Muscle of leg (tissue), 11 donors: ENCODE measurements around the gene CAPN2. TPM values are rescaled to one million over a fixed set of nuclear protein-coding genes. Genes with fewer than 3 reads are reported as not detected.

Experiments
- DNase-seq: peaks from one replicate; pipeline ENCODE4 v3.0.0; 2013
- H3K27ac ChIP-seq: one replicate; pipeline ENCODE4 v1.5.1; 2013; ENCODE audit warnings: mild to moderate bottlenecking, low read length, control low read depth
- H3K27me3 ChIP-seq: one replicate; pipeline ENCODE4 v1.6.1; 2013; ENCODE audit warnings: low read length; ENCODE audit not compliant: control insufficient read depth, insufficient read depth
- H3K36me3 ChIP-seq: one replicate; pipeline ENCODE4 v1.6.1; 2013; ENCODE audit warnings: low read length; ENCODE audit not compliant: control insufficient read depth, insufficient read depth
- H3K4me1 ChIP-seq: one replicate; pipeline ENCODE4 v1.6.1; 2013; ENCODE audit warnings: low read length; ENCODE audit not compliant: control insufficient read depth, insufficient read depth
- H3K4me3 ChIP-seq: one replicate; pipeline ENCODE4 v1.5.1; 2013; ENCODE audit warnings: low read length, control low read depth
- H3K9me3 ChIP-seq: replicated peaks from 2 replicates; pipeline ENCODE4 v1.6.1; 2013; ENCODE audit warnings: low read depth, low read length; ENCODE audit not compliant: control insufficient read depth
- WGBS: methylation state at CpG from one replicate; pipeline ENCODE4 v1.1.5; 2013; ENCODE audit warnings: missing lambda C conversion rate; ENCODE audit not compliant: insufficient coverage; 5-methylcytosine and 5-hydroxymethylcytosine counted together
- polyA plus RNA-seq, 8 donors: library from polyadenylated mRNA; unstranded; fragments of 120-200 nt; gene quantifications; one replicate each; pipeline versions ENCODE4 v1.2.1 to v1.2.3, GENCODE V29; 2013; ENCODE audit warnings: inconsistent platforms in 1 of 8, low replicate concordance in 1 of 8; ENCODE audit not compliant: insufficient read length in 8 of 8, insufficient read depth in 1 of 8
- total RNA-seq: library from RNA; stranded (reverse); fragments of 120-200 nt; gene quantifications from one replicate; pipeline ENCODE4 v1.2.4, GENCODE V29; 2013

CAPN2 gene
- total and polyA plus RNA-seq, 9 donors, result 82.6 to 130 (median 99.1) TPM

- Histone ChIP-seq H3K27ac (no peak overlapping the region), H3K4me1 (peaks cover 25% of the 10 kb centered on the region), H3K36me3 (peaks cover 85% of the 10 kb centered on the region), H3K9me3 (no peaks in the 10 kb centered on the region), H3K27me3 (no peaks in the 10 kb centered on the region), H3K4me3 (no peak overlapping the region)
- 63% methylated on average over 9 of the region's 13 CpGs for WGBS
- no peak for DNase-seq
Observed at GRCh38 chr1:223750730-223751570, 38.6 kb downstream of the CAPN2 start.

DNA sequence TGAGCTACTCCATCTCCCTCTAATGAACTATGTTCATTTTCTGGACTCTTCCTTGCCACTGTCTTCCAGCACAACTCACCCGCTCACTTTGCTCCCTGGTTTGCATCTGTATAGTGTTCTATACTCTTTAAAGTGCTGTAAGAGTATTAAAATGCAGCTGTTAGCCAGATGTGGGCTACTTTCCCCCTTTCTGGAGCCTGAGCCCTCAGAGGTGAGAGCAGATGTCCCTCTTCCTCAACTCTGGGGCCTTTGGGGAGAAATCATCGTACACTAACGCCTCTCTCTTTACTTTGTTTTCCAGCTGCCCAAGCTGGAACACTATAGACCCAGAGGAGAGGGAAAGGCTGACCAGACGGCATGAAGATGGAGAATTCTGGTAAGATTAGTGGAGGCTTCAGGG is 39.4 kb downstream of the CAPN2 start:
- peak; percentile 85 for DNase-seq
- Histone ChIP-seq H3K36me3 (peaks cover 89% of the 10 kb centered on the region), H3K4me1 (peaks cover 25% of the 10 kb centered on the region), H3K4me3 (no peak overlapping the region), H3K27ac (no peak overlapping the region), H3K9me3 (no peaks in the 10 kb centered on the region), H3K27me3 (no peaks in the 10 kb centered on the region)
- no CpG with 5 or more reads among the region's 4 CpGs for WGBS

DNA sequence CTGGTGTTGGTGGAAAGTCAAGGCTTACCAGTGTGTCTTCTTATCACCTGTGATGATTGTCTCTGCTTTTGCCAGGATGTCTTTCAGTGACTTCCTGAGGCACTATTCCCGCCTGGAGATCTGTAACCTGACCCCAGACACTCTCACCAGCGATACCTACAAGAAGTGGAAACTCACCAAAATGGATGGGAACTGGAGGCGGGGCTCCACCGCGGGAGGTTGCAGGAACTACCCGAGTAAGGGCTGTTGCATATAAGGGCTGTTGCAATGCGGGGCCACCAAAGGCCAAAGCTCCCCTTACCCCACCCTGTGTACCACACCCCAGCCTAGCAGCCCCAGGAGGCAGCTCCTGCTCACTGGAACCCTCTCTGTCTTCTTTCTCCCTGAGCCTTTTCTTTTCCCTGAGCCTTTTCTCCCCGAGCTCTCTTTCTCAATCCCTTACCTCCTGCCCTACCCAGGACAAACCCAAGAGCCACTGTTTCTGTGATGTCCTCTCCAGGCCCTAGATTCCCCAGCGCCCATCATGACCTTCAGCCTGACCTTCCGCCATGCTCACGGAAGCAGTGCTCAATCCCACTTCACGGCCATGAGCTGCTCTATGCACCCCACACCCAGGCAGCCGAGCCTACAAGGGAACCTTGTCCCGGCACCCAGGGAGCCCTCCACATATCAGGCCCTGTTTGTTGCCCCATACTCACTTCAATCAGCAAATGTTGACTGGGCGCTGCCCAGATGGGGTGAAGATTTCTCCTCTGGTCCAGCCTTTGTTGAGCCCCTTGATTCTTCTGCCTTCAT is 40.6 kb downstream of the CAPN2 start:
- Histone ChIP-seq H3K27me3 (no peaks in the 10 kb centered on the region), H3K9me3 (no peaks in the 10 kb centered on the region), H3K27ac (no peak overlapping the region), H3K4me3 (no peak overlapping the region), H3K4me1 (peaks cover 23% of the 10 kb centered on the region), H3K36me3 (peaks cover 87% of the 10 kb centered on the region)
- 90% methylated on average over 10 of the region's 15 CpGs for WGBS
- no peak for DNase-seq

DNA sequence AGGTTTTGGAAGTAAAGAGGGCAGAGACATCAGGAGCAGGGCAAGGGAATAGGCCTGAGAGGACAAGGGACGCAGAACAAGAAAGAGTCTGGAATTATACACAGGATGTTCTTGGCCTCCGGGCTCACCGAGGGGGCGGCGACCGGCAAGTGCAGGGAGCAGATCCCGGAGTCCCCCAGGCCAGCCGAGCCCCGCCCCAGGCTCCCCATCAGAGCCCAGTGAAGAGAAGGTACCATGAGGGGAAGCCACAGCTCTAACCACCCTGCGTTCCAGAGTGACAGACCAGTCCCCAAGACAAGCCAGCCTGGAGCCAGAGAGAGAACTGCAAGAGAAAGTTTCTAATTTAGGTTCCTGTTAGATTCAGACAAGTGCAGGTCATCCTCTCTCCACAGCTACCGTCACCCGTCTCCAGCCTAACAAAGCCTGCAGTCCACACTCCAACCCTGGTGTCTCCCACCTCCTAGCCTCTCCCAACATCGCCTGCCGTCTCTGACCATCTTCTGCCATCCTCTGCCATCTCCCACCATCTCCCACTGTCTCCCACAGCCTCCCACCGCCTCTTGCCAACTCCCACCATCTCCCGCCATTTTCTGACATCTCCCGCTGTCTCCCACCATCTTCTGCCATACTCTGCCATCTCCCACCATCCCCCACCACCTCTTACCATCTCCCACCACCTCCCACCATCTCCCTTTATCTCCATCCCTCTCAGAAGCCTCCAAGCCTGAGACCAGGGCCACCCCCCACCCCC is 42.5 kb downstream of the CAPN2 start:
- H3K9me3 ChIP-seq, result no peaks in the 10 kb centered on the region
- DNase-seq, result no peak
- no peaks in the 10 kb centered on the region for H3K27me3 ChIP-seq
- peaks cover 92% of the 10 kb centered on the region for H3K36me3 ChIP-seq
- H3K4me1 ChIP-seq, result peaks cover 11% of the 10 kb centered on the region
- no peak overlapping the region for H3K27ac ChIP-seq
- no peak overlapping the region for H3K4me3 ChIP-seq
- 86% methylated on average over 17 of the region's 17 CpGs for WGBS

DNA sequence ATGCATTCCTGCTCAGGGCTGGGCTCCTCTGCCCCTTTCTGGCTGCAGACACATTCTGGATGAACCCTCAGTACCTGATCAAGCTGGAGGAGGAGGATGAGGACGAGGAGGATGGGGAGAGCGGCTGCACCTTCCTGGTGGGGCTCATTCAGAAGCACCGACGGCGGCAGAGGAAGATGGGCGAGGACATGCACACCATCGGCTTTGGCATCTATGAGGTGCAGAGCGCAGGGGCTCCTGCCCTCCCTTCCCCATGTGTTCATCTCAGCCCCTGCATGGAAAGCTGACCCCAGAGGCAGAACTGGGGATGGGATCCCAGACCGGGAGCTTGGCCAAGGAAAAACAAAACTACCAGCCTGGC is 43.1 kb downstream of the CAPN2 start:
- Histone ChIP-seq H3K4me3 (no peak overlapping the region), H3K9me3 (no peaks in the 10 kb centered on the region), H3K27ac (no peak overlapping the region), H3K27me3 (no peaks in the 10 kb centered on the region), H3K4me1 (peaks cover 11% of the 10 kb centered on the region), H3K36me3 (peaks cover 93% of the 10 kb centered on the region)
- DNase-seq, result no peak
- 87% methylated on average over 5 of the region's 9 CpGs for WGBS

- H3K4me3 ChIP-seq, result no peak overlapping the region
- WGBS, result 74% methylated on average over 7 of the region's 13 CpGs
- H3K27me3 ChIP-seq, result no peaks in the 10 kb centered on the region
- H3K4me1 ChIP-seq, result peaks cover 5% of the 10 kb centered on the region
- DNase-seq, result no peak
- H3K36me3 ChIP-seq, result peaks cover 93% of the 10 kb centered on the region
- H3K27ac ChIP-seq, result no peak overlapping the region
- no peaks in the 10 kb centered on the region for H3K9me3 ChIP-seq
Observed at GRCh38 chr1:223755992-223756775, 43.8 kb downstream of the CAPN2 start.

DNA sequence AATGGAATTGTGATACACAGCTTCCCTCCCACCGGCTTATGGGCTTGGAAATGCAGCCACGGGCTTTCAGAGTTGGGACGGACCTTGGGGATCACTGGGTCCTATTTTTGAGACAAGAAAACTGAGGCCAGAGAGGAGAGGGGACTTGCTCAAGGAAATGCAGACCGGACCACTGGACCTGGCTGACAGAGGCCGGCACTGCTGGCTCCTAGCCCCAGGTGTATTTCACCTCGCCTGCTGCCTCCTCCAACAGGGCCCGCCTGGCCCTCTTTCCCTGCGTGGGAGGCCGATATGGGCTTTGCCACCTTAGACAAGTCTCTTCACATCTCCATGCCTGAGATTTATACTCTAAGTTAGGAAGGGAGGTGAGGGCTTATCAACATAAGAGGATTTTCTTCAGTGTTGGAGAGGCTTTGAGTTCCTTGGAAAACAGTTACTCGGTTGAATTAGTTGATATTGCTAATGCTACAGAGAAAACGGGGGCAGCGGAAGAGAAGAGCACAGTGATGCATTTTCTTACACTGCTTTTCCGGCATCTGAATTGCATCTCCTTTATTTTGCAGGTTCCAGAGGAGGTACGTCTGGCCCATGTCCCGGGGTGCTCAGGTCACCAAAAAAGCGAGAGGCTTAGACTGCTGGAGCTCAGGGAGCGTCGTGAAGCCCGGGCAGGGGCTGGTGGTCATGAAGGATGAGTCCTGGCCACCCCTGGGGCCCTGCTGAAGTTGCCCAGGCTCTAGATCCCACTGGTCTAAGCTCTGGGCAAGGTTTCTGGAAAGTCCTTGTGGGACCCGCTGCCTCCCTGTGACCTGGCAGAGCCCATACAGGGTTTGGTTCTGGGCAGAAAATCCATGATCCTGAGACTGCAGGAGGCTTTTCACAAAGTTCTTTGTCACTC is 44.7 kb downstream of the CAPN2 start:
- no peak for DNase-seq
- Histone ChIP-seq H3K9me3 (no peaks in the 10 kb centered on the region), H3K36me3 (peaks cover 91% of the 10 kb centered on the region), H3K4me3 (no peak overlapping the region), H3K4me1 (no peaks in the 10 kb centered on the region), H3K27me3 (no peaks in the 10 kb centered on the region), H3K27ac (no peak overlapping the region)
- 89% methylated on average over 14 of the region's 20 CpGs for WGBS

DNA sequence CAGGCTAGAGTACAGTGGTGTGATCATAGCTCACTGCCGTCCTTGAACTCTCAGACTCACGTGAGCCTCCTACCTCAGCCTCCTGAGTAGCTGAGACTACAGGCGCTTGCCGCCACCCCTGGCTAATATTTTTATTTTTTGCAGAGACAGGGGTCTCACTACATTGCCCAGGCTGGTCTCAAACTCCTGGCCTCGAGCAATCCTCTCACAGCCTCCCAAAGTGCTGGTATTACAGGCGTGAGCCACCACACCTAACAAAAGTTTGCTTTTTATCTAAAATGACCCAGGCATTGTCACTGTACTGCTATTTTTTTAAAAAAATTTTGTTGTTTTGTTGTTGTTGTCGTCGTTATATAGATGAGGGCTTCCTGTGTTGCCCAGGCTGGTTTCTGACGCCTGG is 46.4 kb downstream of the CAPN2 start:
- no peak overlapping the region for H3K27ac ChIP-seq
- H3K4me1 ChIP-seq, result peaks cover under 1% of the 10 kb centered on the region
- 100% methylated on average over 1 of the region's 9 CpGs for WGBS
- H3K36me3 ChIP-seq, result peaks cover 89% of the 10 kb centered on the region
- H3K4me3 ChIP-seq, result no peak overlapping the region
- no peaks in the 10 kb centered on the region for H3K9me3 ChIP-seq
- H3K27me3 ChIP-seq, result no peaks in the 10 kb centered on the region
- DNase-seq, result no peak

- H3K4me3 ChIP-seq, result no peak overlapping the region
- peaks cover 88% of the 10 kb centered on the region for H3K36me3 ChIP-seq
- no peak for DNase-seq
- 72% methylated on average over 10 of the region's 13 CpGs for WGBS
- no peak overlapping the region for H3K27ac ChIP-seq
- H3K9me3 ChIP-seq, result no peaks in the 10 kb centered on the region
- H3K27me3 ChIP-seq, result no peaks in the 10 kb centered on the region
- peaks cover 5% of the 10 kb centered on the region for H3K4me1 ChIP-seq
Observed at GRCh38 chr1:223759273-223759672, 46.9 kb downstream of the CAPN2 start.
